Hepatocyte (in vitro differentiated cells): ENCODE results near the gene MSMB.

Experiments used
- CTCF ChIP-seq: fragments of 200-600 bp; sonication (generic); IDR thresholded peaks from 2 replicates; pipeline ENCODE4 v1.5.1; 2016; ENCODE audit warnings: antibody characterized with exemption, mild to moderate bottlenecking; ENCODE audit not compliant: poor library complexity
- EZH2phosphoT487 ChIP-seq: fragments of 200-600 bp; sonication (generic); IDR thresholded peaks from one replicate; pipeline ENCODE4 v1.6.1; 2018; ENCODE audit warnings: antibody characterized with exemption, mild to moderate bottlenecking, low read depth, moderate library complexity; ENCODE audit not compliant: unreplicated experiment, severe bottlenecking

- TF ChIP-seq CTCF (no peak), EZH2phosphoT487 (no peak)
Measured at GRCh38 chr10:46014206-46014605, 31.9 kb downstream of the MSMB start.
